ENCODE results near the gene ZNF148. TPM values are rescaled to one million over a fixed set of nuclear protein-coding genes. Genes with fewer than 3 reads are reported as not detected.

Gene ZNF148
- total RNA-seq, 2 donors from 2014 or later: 33.8 to 37.8 TPM

DNA sequence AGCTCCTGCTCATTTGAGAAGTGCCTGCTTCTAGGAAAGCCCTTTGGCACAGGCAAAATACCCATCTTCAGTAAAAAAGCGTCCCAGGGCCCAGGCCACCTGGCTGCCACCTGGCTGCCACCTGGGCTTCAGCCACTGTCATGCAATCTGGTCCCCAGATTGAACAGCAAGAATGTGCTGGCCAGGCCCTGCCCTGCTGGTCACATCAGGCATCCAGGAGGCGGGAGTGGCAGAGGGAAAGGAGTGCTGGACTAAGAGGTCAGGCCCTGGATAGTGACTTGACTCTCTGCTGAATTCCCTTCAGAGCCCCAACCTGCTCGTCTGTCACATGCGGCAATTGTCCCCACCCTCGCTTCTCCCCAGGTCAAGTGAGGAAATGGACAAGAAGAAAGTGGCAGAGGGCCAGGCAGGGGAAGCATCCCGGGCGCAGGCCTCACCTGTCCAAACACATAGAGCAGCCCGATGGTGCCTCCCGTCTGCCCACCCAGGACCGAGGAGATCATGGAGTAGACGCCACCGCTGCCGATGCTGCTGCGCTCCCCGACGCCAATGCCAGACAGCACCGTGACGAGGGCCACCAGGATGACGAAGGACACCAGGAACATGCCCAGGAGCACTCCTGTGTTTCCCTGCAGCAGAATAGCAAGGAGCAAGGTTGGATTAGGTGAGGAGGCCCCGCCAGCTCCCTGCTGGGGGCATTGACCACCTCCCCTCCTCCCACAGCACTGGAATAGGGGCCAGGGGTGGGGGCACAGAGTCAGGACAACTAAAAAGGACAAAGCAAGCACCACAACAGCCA lies 188.1 kb downstream of the ZNF148 start:
- Histone ChIP-seq H3K4me3 (ENCODE audit: low read length) (no peak overlapping the region), H3K27me3 (ENCODE audit: control insufficient read depth, insufficient read depth, low read length, poor library complexity, severe bottlenecking) (no peaks in the 10 kb centered on the region), H3K27ac (ENCODE audit: low read depth, low read length) (no peak overlapping the region), H3K36me3 (ENCODE audit: control insufficient read depth, insufficient read depth, low read length) (peaks cover 13% of the 10 kb centered on the region), H3K9me3 (ENCODE audit: control insufficient read depth, low read length) (peaks cover 7% of the 10 kb centered on the region), H3K4me1 (ENCODE audit: control insufficient read depth, insufficient read depth, low read length) (no peaks in the 10 kb centered on the region), H3K9ac (ENCODE audit: extremely low read depth, low read length, poor library complexity, severe bottlenecking) (no peak overlapping the region)
- Mint-ChIP-seq H3K4me1 (peaks cover 15% of the 10 kb centered on the region), H3K36me3 (ENCODE audit: low read depth) (peaks cover 35% of the 10 kb centered on the region), H3K4me3 (no peak overlapping the region), H3K27me3 (ENCODE audit: insufficient read depth) (no peaks in the 10 kb centered on the region), H3K27ac (peak overlapping the region; percentile 40), H3K9me3 (no peaks in the 10 kb centered on the region)
- peak; percentile 72 for DNase-seq
- peak; percentile 35 for TF ChIP-seq CTCF (conservative IDR thresholded peaks at IDR 0.05)
- WGBS, 2 experiments (ENCODE audit: insufficient coverage in 1 of 2, insufficient read length in 1 of 2): 92 to 95% methylated on average over 14 to 20 of the region's 20 CpGs

DNA sequence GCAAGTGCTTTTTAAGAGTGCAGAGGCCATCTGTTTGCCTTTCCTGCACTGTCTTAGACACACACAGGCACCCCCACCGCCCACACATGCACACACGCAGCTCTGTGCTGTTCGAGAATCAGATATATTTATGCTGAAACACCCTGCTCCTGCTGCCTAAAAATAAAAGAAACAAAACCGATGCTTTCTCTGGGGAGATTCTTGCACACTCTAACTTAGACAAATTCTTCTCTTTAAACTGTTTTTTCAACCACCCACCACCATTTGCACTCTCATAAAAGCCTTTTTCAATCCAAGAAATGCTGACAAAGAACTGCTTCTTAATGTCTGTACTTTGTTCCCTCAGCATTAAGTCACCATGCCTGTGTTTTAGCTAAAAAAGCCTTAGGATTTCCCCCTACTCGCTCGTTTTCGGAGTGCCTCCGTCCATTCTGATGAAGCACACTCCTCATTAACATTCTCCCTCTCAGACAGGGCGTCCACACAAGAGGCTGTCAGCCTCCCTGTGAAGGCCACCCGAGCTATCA lies 188.8 kb downstream of the ZNF148 start:
- no peaks in the 10 kb centered on the region for H3K27me3 Mint-ChIP-seq (ENCODE audit: insufficient read depth)
- no peak overlapping the region for H3K9ac ChIP-seq (ENCODE audit: extremely low read depth, low read length, poor library complexity, severe bottlenecking)

GRCh38 chr3:125185805-125186204 lies 189.3 kb downstream of the ZNF148 start:
- H3K36me3 Mint-ChIP-seq (ENCODE audit: low read depth): peaks cover 36% of the 10 kb centered on the region
- Histone ChIP-seq H3K4me3 (ENCODE audit: low read length) (no peak overlapping the region), H3K27me3 (ENCODE audit: control insufficient read depth, insufficient read depth, low read length, poor library complexity, severe bottlenecking) (no peaks in the 10 kb centered on the region), H3K4me1 (ENCODE audit: control insufficient read depth, insufficient read depth, low read length) (no peaks in the 10 kb centered on the region), H3K27ac (ENCODE audit: low read depth, low read length) (no peak overlapping the region), H3K9me3 (ENCODE audit: control insufficient read depth, low read length) (peaks cover 7% of the 10 kb centered on the region), H3K36me3 (ENCODE audit: control insufficient read depth, insufficient read depth, low read length) (peaks cover 13% of the 10 kb centered on the region), H3K9ac (ENCODE audit: extremely low read depth, low read length, poor library complexity, severe bottlenecking) (no peak overlapping the region)
- no peak overlapping the region for H3K27ac Mint-ChIP-seq
- H3K27me3 Mint-ChIP-seq (ENCODE audit: insufficient read depth): no peaks in the 10 kb centered on the region
- TF ChIP-seq CTCF (conservative IDR thresholded peaks at IDR 0.05): no peak
- 83% methylated on average over 3 of the region's 3 CpGs; no CpG with 5 or more reads in 1 of the 2 experiments for WGBS, 2 experiments (ENCODE audit: insufficient coverage in 1 of 2, insufficient read length in 1 of 2)
- peak; percentile 36 for DNase-seq
- H3K4me3 Mint-ChIP-seq: no peak overlapping the region
- peaks cover 11% of the 10 kb centered on the region for H3K4me1 Mint-ChIP-seq
- H3K9me3 Mint-ChIP-seq: no peaks in the 10 kb centered on the region

More for the DNA sequence above, 188.8 kb downstream of the ZNF148 start:
- TF ChIP-seq CTCF (conservative IDR thresholded peaks at IDR 0.05): no peak
- H3K27ac Mint-ChIP-seq: no peak overlapping the region
- peaks cover 11% of the 10 kb centered on the region for H3K4me1 Mint-ChIP-seq
- no peak overlapping the region for H3K4me3 ChIP-seq (ENCODE audit: low read length)
- H3K9me3 Mint-ChIP-seq: no peaks in the 10 kb centered on the region
- H3K9me3 ChIP-seq (ENCODE audit: control insufficient read depth, low read length): peaks cover 7% of the 10 kb centered on the region
- no peaks in the 10 kb centered on the region for H3K4me1 ChIP-seq (ENCODE audit: control insufficient read depth, insufficient read depth, low read length)
- no peaks in the 10 kb centered on the region for H3K27me3 ChIP-seq (ENCODE audit: control insufficient read depth, insufficient read depth, low read length, poor library complexity, severe bottlenecking)
- H3K36me3 ChIP-seq (ENCODE audit: control insufficient read depth, insufficient read depth, low read length): peaks cover 13% of the 10 kb centered on the region
- no peak overlapping the region for H3K4me3 Mint-ChIP-seq
- peaks cover 35% of the 10 kb centered on the region for H3K36me3 Mint-ChIP-seq (ENCODE audit: low read depth)
- no peak overlapping the region for H3K27ac ChIP-seq (ENCODE audit: low read depth, low read length)
- 68 to 82% methylated on average over 10 of the region's 10 CpGs for WGBS, 2 experiments (ENCODE audit: insufficient coverage in 1 of 2, insufficient read length in 1 of 2)
- peak; percentile 20 for DNase-seq
